Neural cell (in vitro differentiated cells): Measurements from ENCODE around the gene PANX2.
"Not testable (repeated sequence)": the region's sequence is repeated elsewhere in the genome, so short reads cannot be mapped to it uniquely, and the experiment has no call there.

Experiments used
- MXI1 ChIP-seq: fragments of 450-650 bp; conservative IDR thresholded peaks from 2 replicates; pipeline ENCODE4 v1.6.1; 2014; ENCODE audit warnings: antibody characterized with exemption, mild to moderate bottlenecking; ENCODE audit not compliant: poor library complexity, severe bottlenecking
- POLR2AphosphoS5 ChIP-seq: IDR thresholded peaks from 2 replicates; pipeline ENCODE4 v1.6.1; 2012
- RAD21 ChIP-seq: fragments of 450-650 bp; conservative IDR thresholded peaks from 2 replicates; pipeline ENCODE4 v1.6.1; 2014; ENCODE audit warnings: antibody characterized with exemption, mild to moderate bottlenecking, moderate library complexity
- TAF1 ChIP-seq: IDR thresholded peaks from 2 replicates; pipeline ENCODE4 v1.6.1; 2012; ENCODE audit warnings: low read depth
- TF ChIP-seq, protein P1 (sequence below): IDR thresholded peaks from 2 replicates; pipeline ENCODE4 v1.6.1; 2012; ENCODE audit warnings: borderline replicate concordance
- TF ChIP-seq, protein P2 (sequence below): fragments of 450-650 bp; IDR thresholded peaks from 2 replicates; pipeline ENCODE4 v1.5.1; 2014; ENCODE audit warnings: antibody characterized with exemption, mild to moderate bottlenecking, moderate library complexity; ENCODE audit not compliant: poor library complexity, severe bottlenecking

DNA sequence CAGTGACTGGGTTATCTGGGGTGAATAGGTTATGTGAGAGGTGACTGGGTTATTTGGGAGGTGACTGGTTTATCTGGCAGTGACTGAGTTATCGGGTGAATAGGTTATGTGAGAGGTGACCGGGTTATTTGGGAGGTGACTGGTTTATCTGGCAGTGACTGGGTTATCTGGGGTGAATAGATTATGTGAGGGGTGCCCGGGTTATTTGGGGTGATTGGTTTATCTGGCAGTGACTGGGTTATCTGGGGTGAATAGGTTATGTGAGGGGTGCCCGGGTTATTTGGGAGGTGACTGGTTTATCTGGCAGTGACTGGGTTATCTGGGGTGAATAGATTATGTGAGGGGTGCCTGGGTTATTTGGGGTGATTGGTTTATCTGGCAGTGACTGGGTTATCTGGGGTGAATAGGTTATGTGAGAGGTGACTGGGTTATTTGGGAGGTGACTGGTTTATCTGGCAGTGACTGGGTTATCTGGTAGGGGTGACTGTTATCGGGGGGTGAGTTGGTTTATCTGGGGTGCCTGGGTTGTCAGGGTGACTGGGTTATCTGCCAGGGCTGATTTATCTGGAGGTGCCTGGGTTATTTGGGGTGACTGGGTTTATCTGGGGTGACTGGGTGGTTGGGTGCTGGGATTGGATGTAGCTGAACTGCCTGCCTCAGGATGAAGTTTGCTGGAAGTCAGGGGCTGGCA, 1.9 kb upstream of the PANX2 start:
- TF ChIP-seq TAF1, POLR2AphosphoS5, MXI1, RAD21: not testable (repeated sequence)
- TF ChIP-seq, protein P1, sequence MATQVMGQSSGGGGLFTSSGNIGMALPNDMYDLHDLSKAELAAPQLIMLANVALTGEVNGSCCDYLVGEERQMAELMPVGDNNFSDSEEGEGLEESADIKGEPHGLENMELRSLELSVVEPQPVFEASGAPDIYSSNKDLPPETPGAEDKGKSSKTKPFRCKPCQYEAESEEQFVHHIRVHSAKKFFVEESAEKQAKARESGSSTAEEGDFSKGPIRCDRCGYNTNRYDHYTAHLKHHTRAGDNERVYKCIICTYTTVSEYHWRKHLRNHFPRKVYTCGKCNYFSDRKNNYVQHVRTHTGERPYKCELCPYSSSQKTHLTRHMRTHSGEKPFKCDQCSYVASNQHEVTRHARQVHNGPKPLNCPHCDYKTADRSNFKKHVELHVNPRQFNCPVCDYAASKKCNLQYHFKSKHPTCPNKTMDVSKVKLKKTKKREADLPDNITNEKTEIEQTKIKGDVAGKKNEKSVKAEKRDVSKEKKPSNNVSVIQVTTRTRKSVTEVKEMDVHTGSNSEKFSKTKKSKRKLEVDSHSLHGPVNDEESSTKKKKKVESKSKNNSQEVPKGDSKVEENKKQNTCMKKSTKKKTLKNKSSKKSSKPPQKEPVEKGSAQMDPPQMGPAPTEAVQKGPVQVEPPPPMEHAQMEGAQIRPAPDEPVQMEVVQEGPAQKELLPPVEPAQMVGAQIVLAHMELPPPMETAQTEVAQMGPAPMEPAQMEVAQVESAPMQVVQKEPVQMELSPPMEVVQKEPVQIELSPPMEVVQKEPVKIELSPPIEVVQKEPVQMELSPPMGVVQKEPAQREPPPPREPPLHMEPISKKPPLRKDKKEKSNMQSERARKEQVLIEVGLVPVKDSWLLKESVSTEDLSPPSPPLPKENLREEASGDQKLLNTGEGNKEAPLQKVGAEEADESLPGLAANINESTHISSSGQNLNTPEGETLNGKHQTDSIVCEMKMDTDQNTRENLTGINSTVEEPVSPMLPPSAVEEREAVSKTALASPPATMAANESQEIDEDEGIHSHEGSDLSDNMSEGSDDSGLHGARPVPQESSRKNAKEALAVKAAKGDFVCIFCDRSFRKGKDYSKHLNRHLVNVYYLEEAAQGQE, result not testable (repeated sequence)
- TF ChIP-seq, protein P2, sequence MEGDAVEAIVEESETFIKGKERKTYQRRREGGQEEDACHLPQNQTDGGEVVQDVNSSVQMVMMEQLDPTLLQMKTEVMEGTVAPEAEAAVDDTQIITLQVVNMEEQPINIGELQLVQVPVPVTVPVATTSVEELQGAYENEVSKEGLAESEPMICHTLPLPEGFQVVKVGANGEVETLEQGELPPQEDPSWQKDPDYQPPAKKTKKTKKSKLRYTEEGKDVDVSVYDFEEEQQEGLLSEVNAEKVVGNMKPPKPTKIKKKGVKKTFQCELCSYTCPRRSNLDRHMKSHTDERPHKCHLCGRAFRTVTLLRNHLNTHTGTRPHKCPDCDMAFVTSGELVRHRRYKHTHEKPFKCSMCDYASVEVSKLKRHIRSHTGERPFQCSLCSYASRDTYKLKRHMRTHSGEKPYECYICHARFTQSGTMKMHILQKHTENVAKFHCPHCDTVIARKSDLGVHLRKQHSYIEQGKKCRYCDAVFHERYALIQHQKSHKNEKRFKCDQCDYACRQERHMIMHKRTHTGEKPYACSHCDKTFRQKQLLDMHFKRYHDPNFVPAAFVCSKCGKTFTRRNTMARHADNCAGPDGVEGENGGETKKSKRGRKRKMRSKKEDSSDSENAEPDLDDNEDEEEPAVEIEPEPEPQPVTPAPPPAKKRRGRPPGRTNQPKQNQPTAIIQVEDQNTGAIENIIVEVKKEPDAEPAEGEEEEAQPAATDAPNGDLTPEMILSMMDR, result not testable (repeated sequence)
